H7 (cell line): Measurements from ENCODE around the gene KLHDC7A. TPM values are rescaled to one million over a fixed set of nuclear protein-coding genes. Genes with fewer than 3 reads are reported as not detected.

Experiments
- DNase-seq: peaks from one replicate; pipeline ENCODE4 v3.0.0; 2012
- H3K27me3 ChIP-seq: 2 replicates; pipeline ENCODE4 v1.6.0; 2011; ENCODE audit warnings: mild to moderate bottlenecking, low read length; ENCODE audit not compliant: control insufficient read depth, insufficient read depth
- H3K36me3 ChIP-seq: replicated peaks from 2 replicates; pipeline ENCODE4 v1.5.1; 2011; ENCODE audit warnings: low read length; ENCODE audit not compliant: control insufficient read depth, insufficient read depth
- H3K4me3 ChIP-seq: 2 replicates; pipeline ENCODE4 v1.5.1; 2011; ENCODE audit warnings: low read depth, mild to moderate bottlenecking, control low read depth, low read length, moderate library complexity; ENCODE audit not compliant: insufficient read depth
- total RNA-seq: library from RNA; depleted of rRNA; stranded (reverse); fragments of >200 nt; shearing (Covaris generic); gene quantifications from 2 replicates; pipeline ENCODE4 v1.2.3, GENCODE V29; 2014

The KLHDC7A gene
- total RNA-seq, 1 experiment from 2014 or later, result 17.8 TPM

DNA sequence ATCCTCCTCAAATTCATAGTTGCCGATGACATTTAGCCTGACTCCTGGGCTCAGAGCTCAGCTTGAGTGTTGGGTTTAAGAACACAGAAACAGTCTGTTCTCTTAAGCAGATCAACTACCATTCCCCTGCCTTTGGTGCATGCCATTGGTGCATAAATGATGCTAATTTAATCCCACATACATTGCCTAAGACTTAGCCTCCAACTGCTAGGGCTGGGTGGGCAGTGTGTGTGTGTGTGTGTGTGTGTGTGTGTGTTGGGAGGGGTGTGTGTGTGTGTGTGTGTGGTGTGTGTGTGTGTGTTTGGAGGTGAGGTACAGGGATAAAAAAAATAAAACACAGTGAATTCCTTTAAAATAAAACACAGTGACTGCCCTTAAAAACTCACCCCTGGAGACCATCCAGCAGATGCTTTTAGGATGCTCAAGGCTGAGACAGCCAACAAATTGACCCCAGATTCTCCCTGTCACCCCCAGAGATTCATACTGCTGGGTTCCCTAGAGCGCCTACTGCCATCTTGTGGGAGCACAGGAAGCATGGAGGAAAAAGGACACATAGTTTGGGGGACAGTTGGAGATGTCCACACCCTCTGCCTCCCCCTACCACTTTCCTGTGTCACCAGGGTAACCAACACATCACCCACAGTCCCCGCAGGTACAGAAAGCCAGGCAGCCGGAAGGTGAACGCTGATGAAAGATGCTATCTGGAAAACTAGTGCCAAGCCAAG is 30.6 kb downstream of the KLHDC7A start:
- Histone ChIP-seq H3K36me3 (no peaks in the 10 kb centered on the region), H3K4me3 (no peak overlapping the region), H3K27me3 (no peaks in the 10 kb centered on the region)
- peak; percentile 63 for DNase-seq

GRCh38 chr1:18511874-18512150 is 31.1 kb downstream of the KLHDC7A start:
- no peak overlapping the region for H3K4me3 ChIP-seq
- H3K36me3 ChIP-seq, result no peaks in the 10 kb centered on the region
- H3K27me3 ChIP-seq, result no peaks in the 10 kb centered on the region
- no peak for DNase-seq

DNA sequence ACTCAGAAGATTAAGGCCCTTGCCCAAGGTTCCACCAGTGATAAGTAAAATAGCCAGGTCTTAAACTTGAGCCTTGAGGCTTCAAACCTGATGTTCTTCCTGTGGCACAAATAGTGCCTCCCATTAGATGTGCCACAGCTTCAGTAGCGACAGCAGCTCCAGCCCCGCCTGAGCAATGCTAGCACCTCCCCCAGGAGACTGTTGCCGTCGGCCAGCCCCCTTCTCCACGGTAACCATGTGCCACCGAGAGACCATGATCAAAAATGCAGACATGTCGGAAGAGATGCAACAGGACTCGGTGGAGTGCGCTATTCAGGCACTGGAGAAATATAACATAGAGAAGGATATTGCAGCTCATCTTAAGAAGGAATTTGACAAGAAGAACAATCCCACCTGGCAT is 32.2 kb downstream of the KLHDC7A start:
- Histone ChIP-seq H3K36me3 (no peaks in the 10 kb centered on the region), H3K4me3 (no peak overlapping the region), H3K27me3 (no peaks in the 10 kb centered on the region)
- DNase-seq, result no peak

- no peak for DNase-seq
- Histone ChIP-seq H3K36me3 (no peaks in the 10 kb centered on the region), H3K27me3 (no peaks in the 10 kb centered on the region), H3K4me3 (no peak overlapping the region)
Measured at GRCh38 chr1:18513995-18514394, 33.3 kb downstream of the KLHDC7A start.

GRCh38 chr1:18515120-18515667 is 34.5 kb downstream of the KLHDC7A start:
- DNase-seq, result no peak
- no peaks in the 10 kb centered on the region for H3K27me3 ChIP-seq
- no peaks in the 10 kb centered on the region for H3K36me3 ChIP-seq
- H3K4me3 ChIP-seq, result no peak overlapping the region

GRCh38 chr1:18516473-18516872 is 35.7 kb downstream of the KLHDC7A start:
- H3K36me3 ChIP-seq, result no peaks in the 10 kb centered on the region
- H3K27me3 ChIP-seq, result no peaks in the 10 kb centered on the region
- no peak overlapping the region for H3K4me3 ChIP-seq
- no peak for DNase-seq

- no peak for DNase-seq
- H3K36me3 ChIP-seq, result no peaks in the 10 kb centered on the region
- H3K27me3 ChIP-seq, result peaks cover 3% of the 10 kb centered on the region; the same call in 1 of the 2 replicates
- no peak overlapping the region for H3K4me3 ChIP-seq
Measured at GRCh38 chr1:18526436-18527275, 45.9 kb downstream of the KLHDC7A start.

DNA sequence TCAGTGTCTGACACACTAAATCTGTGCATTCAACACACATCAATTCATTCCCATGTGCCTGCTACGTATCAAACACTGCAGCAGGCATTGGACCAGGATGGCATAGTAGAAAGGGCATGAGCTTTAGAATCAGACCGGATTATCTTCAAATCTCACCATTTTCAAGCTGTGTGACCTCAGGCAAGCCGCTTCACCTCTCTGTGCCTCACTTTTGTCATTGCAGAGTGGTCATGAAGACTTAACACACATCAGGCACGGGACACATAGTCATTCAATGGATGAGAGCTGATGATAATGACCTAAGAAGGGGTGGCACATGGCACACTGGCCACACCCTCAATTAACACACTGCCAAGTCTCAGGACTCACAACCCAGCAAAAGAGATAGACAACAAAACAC is 46.8 kb downstream of the KLHDC7A start:
- peaks cover 5% of the 10 kb centered on the region; the same call in 1 of the 2 replicates for H3K27me3 ChIP-seq
- H3K36me3 ChIP-seq, result no peaks in the 10 kb centered on the region
- DNase-seq, result no peak
- H3K4me3 ChIP-seq, result no peak overlapping the region

- H3K4me3 ChIP-seq, result no peak overlapping the region
- DNase-seq, result no peak
- H3K36me3 ChIP-seq, result no peaks in the 10 kb centered on the region
- peaks cover 9% of the 10 kb centered on the region; the same call in 1 of the 2 replicates for H3K27me3 ChIP-seq
Measured at GRCh38 chr1:18527921-18528320, 47.2 kb downstream of the KLHDC7A start.

GRCh38 chr1:18528616-18529015 is 47.9 kb downstream of the KLHDC7A start:
- peaks cover 9% of the 10 kb centered on the region; the same call in 1 of the 2 replicates for H3K27me3 ChIP-seq
- no peak overlapping the region for H3K4me3 ChIP-seq
- no peaks in the 10 kb centered on the region for H3K36me3 ChIP-seq
- no peak for DNase-seq

GRCh38 chr1:18529714-18530113 is 49.0 kb downstream of the KLHDC7A start:
- DNase-seq, result no peak
- Histone ChIP-seq H3K4me3 (no peak overlapping the region), H3K36me3 (no peaks in the 10 kb centered on the region), H3K27me3 (peaks cover 9% of the 10 kb centered on the region; the same call in 1 of the 2 replicates)

DNA sequence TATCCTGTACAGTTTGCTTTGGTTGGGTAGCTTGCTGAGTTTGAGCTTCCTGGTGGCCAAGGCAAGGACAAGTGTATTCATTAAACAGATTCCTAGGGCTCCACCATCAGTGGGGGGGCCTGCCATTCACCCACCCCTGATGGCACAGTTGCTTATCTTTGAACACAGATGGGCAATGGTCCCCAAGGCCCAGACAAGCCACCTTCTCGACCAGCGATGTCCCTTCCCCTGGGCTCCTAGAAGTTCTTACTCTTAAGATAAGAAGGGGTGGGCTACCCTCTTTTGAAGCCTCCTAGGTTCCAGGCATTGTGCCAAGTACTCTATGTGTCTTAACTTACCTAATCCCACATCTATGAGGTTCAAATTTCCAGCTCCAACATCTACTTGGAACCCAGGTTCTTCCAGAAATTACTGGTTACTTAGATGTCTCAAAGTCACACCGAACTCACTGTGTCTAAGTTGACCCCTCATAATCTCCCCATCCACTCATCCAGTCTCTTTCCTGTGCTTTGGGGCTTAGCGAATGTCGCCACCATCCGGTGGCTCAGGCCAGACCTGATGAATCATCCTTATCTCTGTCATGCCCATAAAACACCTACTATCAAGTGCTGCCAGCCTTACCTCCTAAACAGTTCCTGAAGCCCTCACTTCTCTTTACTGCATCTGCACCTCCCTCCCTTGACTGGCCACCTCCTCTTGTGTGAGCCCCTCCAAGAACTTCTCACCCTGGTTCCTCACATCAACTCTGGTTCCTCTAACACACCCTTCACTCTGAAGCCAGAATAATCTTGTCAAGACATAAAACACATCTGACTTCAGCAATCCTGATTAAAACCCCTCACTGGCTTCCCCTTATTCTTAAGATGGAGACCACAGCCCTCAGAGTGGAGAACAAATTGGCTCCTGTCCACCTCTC is 50.1 kb downstream of the KLHDC7A start:
- Histone ChIP-seq H3K27me3 (peaks cover 9% of the 10 kb centered on the region; the same call in 1 of the 2 replicates), H3K4me3 (no peak overlapping the region), H3K36me3 (no peaks in the 10 kb centered on the region)
- DNase-seq, result peak; percentile 66

DNA sequence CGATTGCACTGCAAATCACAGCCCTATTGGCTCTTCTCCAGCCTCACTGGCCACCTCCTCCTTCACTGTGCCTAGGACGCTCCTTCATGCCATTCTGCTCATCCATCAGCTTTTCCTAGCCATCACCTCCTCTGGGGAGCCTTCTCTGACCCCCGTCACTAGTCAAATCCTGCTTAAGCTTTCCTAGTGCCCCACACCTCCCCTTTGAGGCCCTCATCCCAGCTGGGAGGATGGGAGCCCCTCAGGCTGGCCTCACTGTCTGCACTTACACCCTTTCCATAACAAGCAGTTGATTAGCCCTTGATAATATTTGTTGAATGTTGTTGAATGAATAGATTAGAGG is 50.7 kb downstream of the KLHDC7A start:
- Histone ChIP-seq H3K4me3 (no peak overlapping the region), H3K27me3 (peaks cover 9% of the 10 kb centered on the region; the same call in 1 of the 2 replicates), H3K36me3 (no peaks in the 10 kb centered on the region)
- DNase-seq, result no peak

DNA sequence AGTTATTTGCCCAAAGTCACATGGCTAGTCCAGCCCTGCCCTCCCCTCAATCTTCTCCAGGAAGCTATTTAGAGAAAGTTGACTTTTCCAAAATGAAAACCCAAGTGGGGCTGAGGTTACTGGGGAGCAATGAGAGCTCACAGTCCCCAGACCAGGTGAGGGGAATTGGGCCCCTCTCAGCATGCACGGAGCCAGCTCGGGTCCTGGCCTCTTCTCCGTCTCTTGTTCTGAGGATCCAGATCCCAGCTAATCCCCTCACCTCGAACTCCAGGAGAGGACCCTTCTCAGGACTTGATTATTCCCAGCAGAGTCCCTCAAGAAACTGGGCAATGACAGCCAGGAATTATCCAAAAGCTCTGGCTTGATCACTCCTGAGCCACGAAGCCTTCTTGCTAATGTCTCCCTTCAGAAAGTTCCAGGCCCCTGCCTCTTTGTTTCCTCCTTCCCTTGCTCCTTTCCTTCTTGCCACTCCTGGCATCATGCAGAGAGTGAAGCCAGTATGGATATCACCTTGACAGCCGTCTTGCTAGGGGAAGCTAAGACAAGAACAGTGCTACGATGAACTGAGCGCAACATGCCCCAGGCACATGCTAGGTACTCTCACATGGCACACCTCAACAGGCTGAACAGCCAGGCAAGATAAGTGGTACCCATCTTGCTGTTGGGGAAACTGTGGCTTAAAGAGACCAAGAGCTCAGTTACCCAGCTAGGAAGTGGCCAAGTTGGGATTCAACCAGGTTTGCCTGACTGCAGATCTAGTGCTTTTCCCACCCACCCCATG is 51.9 kb downstream of the KLHDC7A start:
- Histone ChIP-seq H3K27me3 (peaks cover 6% of the 10 kb centered on the region; the same call in 1 of the 2 replicates), H3K4me3 (no peak overlapping the region), H3K36me3 (no peaks in the 10 kb centered on the region)
- no peak for DNase-seq
